HG03066 (cell line): ENCODE results near the gene KIF26A.

Experiments
- ATAC-seq: cut with Tn5 transposase; IDR thresholded peaks from one replicate; pipeline ENCODE4 v1.9.1; 2021; ENCODE audit warnings: low read depth; ENCODE audit not compliant: unreplicated experiment

Gene KIF26A

GRCh38 chr14:104138098-104138717, at the start of gene KIF26A:
TSS of gene KIF26A (plus strand) at chr14:104138587. CDS start at chr14:104138723, 136 bp downstream.
- ATAC-seq = no peak

- no peak for ATAC-seq
These were observed 48.2 kb upstream of the KIF26A start for GRCh38 chr14:104090071-104090748.

GRCh38 chr14:104091061-104091926, 47.1 kb upstream of the KIF26A start:
- no peak for ATAC-seq

- ATAC-seq = no peak
These were observed 46.2 kb upstream of the KIF26A start for GRCh38 chr14:104091927-104092771.

GRCh38 chr14:104092931-104093365, 45.4 kb upstream of the KIF26A start:
- no peak for ATAC-seq

- no peak for ATAC-seq
These were observed 44.9 kb upstream of the KIF26A start for GRCh38 chr14:104093366-104094055.

- ATAC-seq = no peak
These were observed 44.2 kb upstream of the KIF26A start for GRCh38 chr14:104094056-104094708.

- no peak for ATAC-seq
These were observed 43.5 kb upstream of the KIF26A start for GRCh38 chr14:104094709-104095425.

- ATAC-seq = no peak
These were observed 42.7 kb upstream of the KIF26A start for GRCh38 chr14:104095426-104096310.

- no peak for ATAC-seq
These were observed 42.1 kb upstream of the KIF26A start for GRCh38 chr14:104096318-104096717.

GRCh38 chr14:104096751-104097700, 41.4 kb upstream of the KIF26A start:
- no peak for ATAC-seq

GRCh38 chr14:104098272-104099095, 39.9 kb upstream of the KIF26A start:
- ATAC-seq = no peak

GRCh38 chr14:104099096-104100041, 39.0 kb upstream of the KIF26A start:
- no peak for ATAC-seq

GRCh38 chr14:104100171-104101085, 38.0 kb upstream of the KIF26A start:
- no peak for ATAC-seq
